GM21526 (cell line): ENCODE results near the gene LRRC10B.
A peak's percentile ranks its signal among the peaks of the same experiment; 100 is the strongest.

Experiments used
- ATAC-seq: cut with Tn5 transposase; IDR thresholded peaks from one replicate; pipeline ENCODE4 v1.9.1; 2021; ENCODE audit warnings: moderate library complexity; ENCODE audit not compliant: unreplicated experiment, low FRiP score

The LRRC10B gene

GRCh38 chr11:61507012-61507768, 1.4 kb upstream of the LRRC10B start:
- ATAC-seq, result no peak

GRCh38 chr11:61509043-61510029, 787 bp downstream of the LRRC10B start:
- ATAC-seq, result peak; percentile 57

GRCh38 chr11:61510166-61510919, 1.8 kb downstream of the LRRC10B start:
- no peak for ATAC-seq

- no peak for ATAC-seq
Observed at GRCh38 chr11:61510974-61511373, 2.4 kb downstream of the LRRC10B start.

- ATAC-seq, result no peak
Observed at GRCh38 chr11:61511383-61511782, 2.8 kb downstream of the LRRC10B start.

GRCh38 chr11:61512435-61512834, 3.9 kb downstream of the LRRC10B start:
- ATAC-seq, result no peak

- ATAC-seq, result no peak
Observed at GRCh38 chr11:61513143-61513765, 4.7 kb downstream of the LRRC10B start.

- no peak for ATAC-seq
Observed at GRCh38 chr11:61514050-61514917, 5.7 kb downstream of the LRRC10B start.

- ATAC-seq, result no peak
Observed at GRCh38 chr11:61515686-61516085, 7.1 kb downstream of the LRRC10B start.

- ATAC-seq, result no peak
Observed at GRCh38 chr11:61516191-61516590, 7.6 kb downstream of the LRRC10B start.

GRCh38 chr11:61516675-61517572, 8.4 kb downstream of the LRRC10B start:
- no peak for ATAC-seq

GRCh38 chr11:61518032-61518795, 9.7 kb downstream of the LRRC10B start:
- ATAC-seq, result no peak

- ATAC-seq, result no peak
Observed at GRCh38 chr11:61522881-61523280, 14.3 kb downstream of the LRRC10B start.

GRCh38 chr11:61524446-61524845, 15.9 kb downstream of the LRRC10B start:
- ATAC-seq, result no peak

- ATAC-seq, result no peak
Observed at GRCh38 chr11:61524963-61525587, 16.5 kb downstream of the LRRC10B start.

- ATAC-seq, result no peak
Observed at GRCh38 chr11:61526229-61526628, 17.7 kb downstream of the LRRC10B start.
